Stomach (tissue), 4 donors: ENCODE results near the gene FLRT1.

Experiments
- CTCF ChIP-seq, 7 experiments: fragments of 450-650 bp in 4 of 7; fragments of 200-600 bp in 3 of 7; sonication (generic) in 3 of 7; IDR thresholded peaks; one replicate each; pipeline ENCODE4 v1.5.1; 2016 to 2019; ENCODE audit warnings: antibody characterized with exemption in 7 of 7, control low read depth in 2 of 7, mild to moderate bottlenecking in 1 of 7
- EP300 ChIP-seq: sonication (generic); formaldehyde crosslinking; IDR thresholded peaks from one replicate; pipeline ENCODE4 v1.6.1; 2017; ENCODE audit warnings: antibody characterized with exemption
- POLR2A ChIP-seq, 4 donors: fragments of 450-650 bp; IDR thresholded peaks; one replicate each; pipeline ENCODE4 v1.6.1; 2016; ENCODE audit warnings: antibody characterized with exemption in 4 of 4, control low read depth in 2 of 4, mild to moderate bottlenecking in 1 of 4, moderate library complexity in 1 of 4

GRCh38 chr11:64080390-64080789, 44.7 kb downstream of the FLRT1 start:
- TF ChIP-seq EP300, result no peak
- TF ChIP-seq CTCF (IDR thresholded peaks at IDR 0.05), result no peak
- TF ChIP-seq POLR2A (IDR thresholded peaks at IDR 0.05), result no peak
